ENCODE measurements around the gene LRIG1. TPM values are rescaled to one million over a fixed set of nuclear protein-coding genes. Genes with fewer than 3 reads are reported as not detected.

Gene LRIG1
- total RNA-seq, 1 experiment from 2014 or later, result 5.3 TPM

DNA sequence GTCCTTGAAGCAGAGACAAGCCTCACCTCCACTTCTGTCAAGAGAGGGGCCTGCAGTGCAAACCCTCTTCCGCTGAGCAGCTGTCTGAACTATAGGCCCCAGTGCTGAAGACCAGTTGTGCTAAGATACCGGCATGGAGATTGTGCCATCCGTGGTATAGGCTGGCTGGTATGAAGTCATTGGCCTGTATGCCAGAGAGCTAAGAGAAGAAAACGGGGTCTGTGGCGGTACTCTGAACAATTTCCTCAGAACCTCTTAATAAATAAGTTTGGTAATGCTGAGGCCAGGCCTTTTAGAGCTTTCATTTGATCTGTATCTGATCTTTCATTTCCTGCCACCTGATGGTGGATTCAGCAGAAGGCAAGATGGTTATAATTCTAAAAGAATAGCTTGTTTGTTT is 123.0 kb downstream of the LRIG1 start:
- ATAC-seq (no peak), DNase-seq (ENCODE audit: low read depth, low spot score) (no peak)
- POLR2A ChIA-PET, result no interaction called here
- TF ChIP-seq SIN3A (IDR thresholded peaks at IDR 0.05; ENCODE audit: borderline replicate concordance, insufficient read depth, low read depth, low read length), result no peak
- TF ChIP-seq CTCF (IDR thresholded peaks at IDR 0.05), result no peak
- no peak for TF ChIP-seq TCF7L2 (IDR thresholded peaks at IDR 0.05; ENCODE audit: low read depth, low read length)
- TF ChIP-seq POLR2AphosphoS5 (IDR thresholded peaks at IDR 0.05; ENCODE audit: low read depth, low read length), result no peak
- TF ChIP-seq, protein P1, sequence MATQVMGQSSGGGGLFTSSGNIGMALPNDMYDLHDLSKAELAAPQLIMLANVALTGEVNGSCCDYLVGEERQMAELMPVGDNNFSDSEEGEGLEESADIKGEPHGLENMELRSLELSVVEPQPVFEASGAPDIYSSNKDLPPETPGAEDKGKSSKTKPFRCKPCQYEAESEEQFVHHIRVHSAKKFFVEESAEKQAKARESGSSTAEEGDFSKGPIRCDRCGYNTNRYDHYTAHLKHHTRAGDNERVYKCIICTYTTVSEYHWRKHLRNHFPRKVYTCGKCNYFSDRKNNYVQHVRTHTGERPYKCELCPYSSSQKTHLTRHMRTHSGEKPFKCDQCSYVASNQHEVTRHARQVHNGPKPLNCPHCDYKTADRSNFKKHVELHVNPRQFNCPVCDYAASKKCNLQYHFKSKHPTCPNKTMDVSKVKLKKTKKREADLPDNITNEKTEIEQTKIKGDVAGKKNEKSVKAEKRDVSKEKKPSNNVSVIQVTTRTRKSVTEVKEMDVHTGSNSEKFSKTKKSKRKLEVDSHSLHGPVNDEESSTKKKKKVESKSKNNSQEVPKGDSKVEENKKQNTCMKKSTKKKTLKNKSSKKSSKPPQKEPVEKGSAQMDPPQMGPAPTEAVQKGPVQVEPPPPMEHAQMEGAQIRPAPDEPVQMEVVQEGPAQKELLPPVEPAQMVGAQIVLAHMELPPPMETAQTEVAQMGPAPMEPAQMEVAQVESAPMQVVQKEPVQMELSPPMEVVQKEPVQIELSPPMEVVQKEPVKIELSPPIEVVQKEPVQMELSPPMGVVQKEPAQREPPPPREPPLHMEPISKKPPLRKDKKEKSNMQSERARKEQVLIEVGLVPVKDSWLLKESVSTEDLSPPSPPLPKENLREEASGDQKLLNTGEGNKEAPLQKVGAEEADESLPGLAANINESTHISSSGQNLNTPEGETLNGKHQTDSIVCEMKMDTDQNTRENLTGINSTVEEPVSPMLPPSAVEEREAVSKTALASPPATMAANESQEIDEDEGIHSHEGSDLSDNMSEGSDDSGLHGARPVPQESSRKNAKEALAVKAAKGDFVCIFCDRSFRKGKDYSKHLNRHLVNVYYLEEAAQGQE (IDR thresholded peaks at IDR 0.05; ENCODE audit: insufficient read depth in 1 of 2, low read depth in 2 of 2, low read length in 1 of 2), result no peak
- no peaks in the 10 kb centered on the region for H3K27me3 ChIP-seq (ENCODE audit: control insufficient read depth, insufficient read depth, low read length)
- CTCF ChIA-PET, result no interaction called here
- H3K4me3 ChIP-seq (ENCODE audit: low read depth in 2 of 2, low read length in 2 of 2), result no peak overlapping the region
- H3K36me3 ChIP-seq (ENCODE audit: control insufficient read depth, insufficient read depth, low read length), result no peaks in the 10 kb centered on the region
- H3K9me3 ChIP-seq (ENCODE audit: control insufficient read depth, insufficient read depth, low read depth, low read length), result no peaks in the 10 kb centered on the region
- in situ Hi-C loops (cut with HindIII; ENCODE audit: low pct_unique_long_range_greater_than_20kb, low sequenced_read_pairs), result no loop called here
- no peak overlapping the region for H3K27ac ChIP-seq (ENCODE audit: low read length)
- intact Hi-C loops (cut with micrococcal nuclease; ENCODE audit: unreplicated experiment), result loop anchor here (10.0 kb wide), 1 partner anchor 103 kb away; no protein-coding TSS in a partner anchor
- H3K4me1 ChIP-seq (ENCODE audit: control insufficient read depth, insufficient read depth, low read length), result no peaks in the 10 kb centered on the region
- no TSS peak for BruUV-seq (replicated peaks)

DNA sequence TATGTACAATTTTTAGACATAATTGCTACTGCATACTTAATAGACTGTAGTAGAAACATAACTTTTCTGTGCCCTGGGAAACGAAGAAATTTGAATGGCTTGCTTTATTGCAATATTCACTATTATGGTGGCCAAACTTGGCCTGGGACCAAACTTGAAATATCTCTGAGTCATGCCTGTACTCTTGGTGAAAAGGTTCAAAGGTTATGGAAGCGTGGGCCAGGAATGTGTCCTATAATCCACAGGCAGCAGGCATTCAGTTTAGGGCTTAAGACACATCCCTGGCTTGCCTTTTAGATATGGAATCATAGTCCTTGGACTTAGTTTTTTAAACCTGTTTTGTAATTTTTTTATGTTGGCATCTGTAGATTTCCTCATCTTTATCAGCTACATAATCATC is 124.3 kb downstream of the LRIG1 start:
- Histone ChIP-seq H3K27ac (ENCODE audit: low read length) (no peak overlapping the region), H3K4me3 (ENCODE audit: low read depth in 2 of 2, low read length in 2 of 2) (no peak overlapping the region), H3K36me3 (ENCODE audit: control insufficient read depth, insufficient read depth, low read length) (no peaks in the 10 kb centered on the region), H3K27me3 (ENCODE audit: control insufficient read depth, insufficient read depth, low read length) (no peaks in the 10 kb centered on the region), H3K9me3 (ENCODE audit: control insufficient read depth, insufficient read depth, low read depth, low read length) (no peaks in the 10 kb centered on the region), H3K4me1 (ENCODE audit: control insufficient read depth, insufficient read depth, low read length) (no peaks in the 10 kb centered on the region)
- no peak for ATAC-seq
- intact Hi-C loops (cut with micrococcal nuclease; ENCODE audit: unreplicated experiment) (loop anchor here (10.0 kb wide), 1 partner anchor 102 kb away; no protein-coding TSS in a partner anchor), in situ Hi-C loops (cut with HindIII; ENCODE audit: low pct_unique_long_range_greater_than_20kb, low sequenced_read_pairs) (no loop called here)
- ChIA-PET POLR2A (no interaction called here), CTCF (no interaction called here)
- TF ChIP-seq SIN3A (IDR thresholded peaks at IDR 0.05; ENCODE audit: borderline replicate concordance, insufficient read depth, low read depth, low read length), result no peak
- TF ChIP-seq TCF7L2 (IDR thresholded peaks at IDR 0.05; ENCODE audit: low read depth, low read length), result no peak
- TF ChIP-seq POLR2AphosphoS5 (IDR thresholded peaks at IDR 0.05; ENCODE audit: low read depth, low read length), result no peak
- TF ChIP-seq CTCF (IDR thresholded peaks at IDR 0.05), result no peak
- TF ChIP-seq, protein P1 (IDR thresholded peaks at IDR 0.05; ENCODE audit: insufficient read depth in 1 of 2, low read depth in 2 of 2, low read length in 1 of 2), result no peak
- DNase-seq (ENCODE audit: low read depth, low spot score), result no peak
- no TSS peak for BruUV-seq (replicated peaks)

Measured in Panc1 (cell line).